GM21360 (cell line): ENCODE measurements around the gene KIZ.

Experiments used
- ATAC-seq: cut with Tn5 transposase; IDR thresholded peaks from one replicate; pipeline ENCODE4 v1.9.1; 2021; ENCODE audit warnings: mild to moderate bottlenecking, moderate library complexity; ENCODE audit not compliant: unreplicated experiment

KIZ gene

GRCh38 chr20:21125849-21126580 is at the start of gene KIZ:
Gene KIZ (plus strand): TSS chr20:21126082. CDS start chr20:21126116, 34 bp downstream.
- ATAC-seq, result peak; percentile 97

GRCh38 chr20:21077809-21078345 is 48.0 kb upstream of the KIZ start:
- ATAC-seq, result no peak

GRCh38 chr20:21082584-21082983 is 43.3 kb upstream of the KIZ start:
- no peak for ATAC-seq

GRCh38 chr20:21083825-21084325 is 42.0 kb upstream of the KIZ start:
- no peak for ATAC-seq

GRCh38 chr20:21087862-21088540 is 37.9 kb upstream of the KIZ start:
- no peak for ATAC-seq

- no peak for ATAC-seq
Measured at GRCh38 chr20:21089391-21089790, 36.5 kb upstream of the KIZ start.

- ATAC-seq, result no peak
Measured at GRCh38 chr20:21090111-21090618, 35.7 kb upstream of the KIZ start.

- ATAC-seq, result no peak
Measured at GRCh38 chr20:21090721-21091120, 35.2 kb upstream of the KIZ start.

GRCh38 chr20:21092806-21093205 is 33.1 kb upstream of the KIZ start:
- ATAC-seq, result no peak

- ATAC-seq, result peak; percentile 40
Measured at GRCh38 chr20:21096321-21097043, 29.4 kb upstream of the KIZ start.

- no peak for ATAC-seq
Measured at GRCh38 chr20:21099751-21100577, 25.9 kb upstream of the KIZ start.

GRCh38 chr20:21100578-21101452 is 25.1 kb upstream of the KIZ start:
- ATAC-seq, result no peak

- ATAC-seq, result no peak
Measured at GRCh38 chr20:21101453-21101931, 24.4 kb upstream of the KIZ start.

- no peak for ATAC-seq
Measured at GRCh38 chr20:21101932-21102575, 23.8 kb upstream of the KIZ start.

GRCh38 chr20:21102603-21103311 is 23.1 kb upstream of the KIZ start:
- ATAC-seq, result peak; percentile 38

GRCh38 chr20:21103582-21104465 is 22.1 kb upstream of the KIZ start:
- no peak for ATAC-seq

- no peak for ATAC-seq
Measured at GRCh38 chr20:21104466-21104761, 21.5 kb upstream of the KIZ start.
